ENCODE measurements around the gene KCTD5.

DNA sequence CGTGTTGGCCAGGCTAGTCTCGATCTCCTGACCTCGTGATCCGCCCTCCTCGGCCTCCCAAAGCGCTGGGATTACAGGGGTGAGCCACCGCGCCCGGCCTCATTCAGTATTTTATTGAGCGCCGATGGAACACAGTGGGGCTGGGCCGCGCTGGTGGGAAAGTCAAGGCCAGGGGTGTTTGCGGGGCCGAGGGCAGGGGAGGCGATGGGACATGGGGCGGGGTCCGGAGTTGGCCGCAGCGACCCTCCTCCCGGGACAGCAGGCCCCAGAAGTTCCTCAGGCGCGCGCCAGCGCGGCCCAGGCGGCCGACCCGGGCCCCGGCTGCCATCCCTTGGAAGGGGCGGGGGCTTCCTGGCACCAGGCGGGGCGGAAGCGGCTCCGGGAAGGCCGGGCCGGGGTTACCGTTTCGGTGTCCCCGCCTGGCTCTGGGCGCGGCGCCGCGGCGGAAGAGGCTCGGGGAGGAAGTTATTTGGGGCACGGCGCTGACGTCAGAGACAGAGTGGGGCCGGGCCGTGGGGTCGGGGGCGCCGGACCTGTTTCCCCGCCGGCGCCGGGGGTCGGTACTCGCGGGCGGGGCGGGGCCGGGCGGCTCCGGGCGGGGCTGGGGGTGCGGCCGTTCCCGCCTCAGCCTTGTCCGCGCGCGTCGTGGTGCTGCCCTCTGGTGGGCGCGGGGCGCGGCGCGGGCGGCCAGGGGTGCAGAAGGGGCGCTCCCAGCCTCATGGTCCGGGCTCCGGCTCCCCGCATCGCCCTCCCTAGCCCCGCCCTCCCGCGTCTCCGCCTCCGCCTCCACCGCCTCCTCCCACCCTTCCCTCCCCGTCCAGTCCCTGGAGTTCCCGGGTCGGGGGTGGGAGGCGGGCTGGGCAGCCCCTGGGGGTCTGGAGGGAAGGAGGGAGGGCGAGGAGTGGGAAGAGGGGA, 38.7 kb downstream of the KCTD5 start:
- TF ChIP-seq, protein P1, sequence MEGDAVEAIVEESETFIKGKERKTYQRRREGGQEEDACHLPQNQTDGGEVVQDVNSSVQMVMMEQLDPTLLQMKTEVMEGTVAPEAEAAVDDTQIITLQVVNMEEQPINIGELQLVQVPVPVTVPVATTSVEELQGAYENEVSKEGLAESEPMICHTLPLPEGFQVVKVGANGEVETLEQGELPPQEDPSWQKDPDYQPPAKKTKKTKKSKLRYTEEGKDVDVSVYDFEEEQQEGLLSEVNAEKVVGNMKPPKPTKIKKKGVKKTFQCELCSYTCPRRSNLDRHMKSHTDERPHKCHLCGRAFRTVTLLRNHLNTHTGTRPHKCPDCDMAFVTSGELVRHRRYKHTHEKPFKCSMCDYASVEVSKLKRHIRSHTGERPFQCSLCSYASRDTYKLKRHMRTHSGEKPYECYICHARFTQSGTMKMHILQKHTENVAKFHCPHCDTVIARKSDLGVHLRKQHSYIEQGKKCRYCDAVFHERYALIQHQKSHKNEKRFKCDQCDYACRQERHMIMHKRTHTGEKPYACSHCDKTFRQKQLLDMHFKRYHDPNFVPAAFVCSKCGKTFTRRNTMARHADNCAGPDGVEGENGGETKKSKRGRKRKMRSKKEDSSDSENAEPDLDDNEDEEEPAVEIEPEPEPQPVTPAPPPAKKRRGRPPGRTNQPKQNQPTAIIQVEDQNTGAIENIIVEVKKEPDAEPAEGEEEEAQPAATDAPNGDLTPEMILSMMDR (IDR thresholded peaks at IDR 0.05; ENCODE audit: poor library complexity): peak; percentile 64
- TF ChIP-seq EZH2 (IDR thresholded peaks at IDR 0.05; ENCODE audit: borderline replicate concordance) (no peak), EZH2phosphoT487 (IDR thresholded peaks at IDR 0.05; ENCODE audit: low read depth, severe bottlenecking, unreplicated experiment) (no peak)

All from hepatocyte (in vitro differentiated cells).